Keratinocyte (primary cell): ENCODE data around the gene CDHR3.

ENCODE experiments used
- EZH2 ChIP-seq: IDR thresholded peaks from one replicate; pipeline ENCODE4 v1.6.1; 2012; ENCODE audit warnings: inconsistent platforms, mild to moderate bottlenecking, low read length, moderate library complexity
- TF ChIP-seq, protein P1 (sequence below), 3 experiments: IDR thresholded peaks in 1 of 3; conservative IDR thresholded peaks in 1 of 3; optimal IDR thresholded peaks in 1 of 3; 2 replicates in 2 of 3; 3 replicates in 1 of 3; pipeline versions ENCODE3 to v1.5.1; 2011; ENCODE audit warnings: low read length in 3 of 3, mild to moderate bottlenecking in 3 of 3, moderate library complexity in 2 of 3, control low read depth in 1 of 3, inconsistent platforms in 1 of 3; ENCODE audit not compliant: insufficient read depth in 2 of 3; ENCODE audit errors: extremely low read depth in 1 of 3

GRCh38 chr7:105979405-105979804, 16.3 kb downstream of the CDHR3 start:
- TF ChIP-seq, protein P1, sequence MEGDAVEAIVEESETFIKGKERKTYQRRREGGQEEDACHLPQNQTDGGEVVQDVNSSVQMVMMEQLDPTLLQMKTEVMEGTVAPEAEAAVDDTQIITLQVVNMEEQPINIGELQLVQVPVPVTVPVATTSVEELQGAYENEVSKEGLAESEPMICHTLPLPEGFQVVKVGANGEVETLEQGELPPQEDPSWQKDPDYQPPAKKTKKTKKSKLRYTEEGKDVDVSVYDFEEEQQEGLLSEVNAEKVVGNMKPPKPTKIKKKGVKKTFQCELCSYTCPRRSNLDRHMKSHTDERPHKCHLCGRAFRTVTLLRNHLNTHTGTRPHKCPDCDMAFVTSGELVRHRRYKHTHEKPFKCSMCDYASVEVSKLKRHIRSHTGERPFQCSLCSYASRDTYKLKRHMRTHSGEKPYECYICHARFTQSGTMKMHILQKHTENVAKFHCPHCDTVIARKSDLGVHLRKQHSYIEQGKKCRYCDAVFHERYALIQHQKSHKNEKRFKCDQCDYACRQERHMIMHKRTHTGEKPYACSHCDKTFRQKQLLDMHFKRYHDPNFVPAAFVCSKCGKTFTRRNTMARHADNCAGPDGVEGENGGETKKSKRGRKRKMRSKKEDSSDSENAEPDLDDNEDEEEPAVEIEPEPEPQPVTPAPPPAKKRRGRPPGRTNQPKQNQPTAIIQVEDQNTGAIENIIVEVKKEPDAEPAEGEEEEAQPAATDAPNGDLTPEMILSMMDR (optimal IDR thresholded peaks at IDR 0.05 in 1 of 3, IDR thresholded peaks at IDR 0.05 in 1 of 3, conservative IDR thresholded peaks at IDR 0.05 in 1 of 3; ENCODE audit: extremely low read depth in 1 of 3, insufficient read depth in 2 of 3, low read length in 3 of 3): no peak
- TF ChIP-seq EZH2: no peak
